Activated CD8-positive, alpha-beta T cell treated with anti-CD3 and anti-CD28 coated beads for 36 hours (primary cell): ENCODE measurements around the gene ATP5PD. TPM values are rescaled to one million over a fixed set of nuclear protein-coding genes. Genes with fewer than 3 reads are reported as not detected.
"Not testable (repeated sequence)": the region's sequence is repeated elsewhere in the genome, so short reads cannot be mapped to it uniquely, and the experiment has no call there.

Source experiments
- ATAC-seq: fragments of 200-7000 bp; cut with Tn5 transposase; one replicate; pipeline ENCODE4 v1.10.0; 2021; ENCODE audit warnings: mild to moderate bottlenecking, moderate library complexity
- CTCF ChIA-PET: fragments of 350-600 bp; sonication (Branson Sonifier 250); formaldehyde crosslinking; loops from one replicate; lab custom pipeline; 2021; ENCODE audit warnings: antibody characterized with exemption; lab: Charles Lee
- POLR2A ChIA-PET: fragments of 350-600 bp; sonication (Branson Sonifier 250); formaldehyde crosslinking; loops from one replicate; lab custom pipeline; 2021; ENCODE audit warnings: antibody characterized with exemption; lab: Charles Lee
- DNase-seq: peaks from one replicate; pipeline ENCODE4 v3.0.0-alpha.2; 2020
- H3K27ac Mint-ChIP-seq: one replicate; pipeline ENCODE4 v1.8.0; 2021; ENCODE audit warnings: mild to moderate bottlenecking, mixed read lengths
- H3K27me3 Mint-ChIP-seq: one replicate; pipeline ENCODE4 v1.8.0; 2021; ENCODE audit warnings: mixed read lengths
- H3K36me3 Mint-ChIP-seq: one replicate; pipeline ENCODE4 v1.8.0; 2021; ENCODE audit warnings: low read depth, mixed read lengths
- H3K4me1 Mint-ChIP-seq: one replicate; pipeline ENCODE4 v1.8.0; 2021; ENCODE audit warnings: low read depth, mixed read lengths
- H3K4me3 Mint-ChIP-seq: one replicate; pipeline ENCODE4 v1.8.0; 2021; ENCODE audit warnings: mild to moderate bottlenecking, moderate library complexity, mixed read lengths
- H3K9me3 Mint-ChIP-seq: one replicate; pipeline ENCODE4 v1.8.0; 2021; ENCODE audit warnings: mixed read lengths
- intact Hi-C: fragments of 100-400 bp; cut with micrococcal nuclease; formaldehyde crosslinking; loops from one replicate; pipeline ENCODE4 v1.10.0; 2022
- total RNA-seq, 2 experiments: library from RNA; stranded (reverse); gene quantifications; one replicate each; pipeline ENCODE4 v1.2.3, GENCODE V29; 2021
- TF ChIP-seq, protein P1 (sequence below): fragments of 200-600 bp; IDR thresholded peaks from one replicate; pipeline ENCODE4 v1.8.0; 2022; ENCODE audit warnings: antibody characterized with exemption, mild to moderate bottlenecking

The ATP5PD gene
- total RNA-seq, 2 experiments from 2014 or later = 177 to 183 TPM

DNA sequence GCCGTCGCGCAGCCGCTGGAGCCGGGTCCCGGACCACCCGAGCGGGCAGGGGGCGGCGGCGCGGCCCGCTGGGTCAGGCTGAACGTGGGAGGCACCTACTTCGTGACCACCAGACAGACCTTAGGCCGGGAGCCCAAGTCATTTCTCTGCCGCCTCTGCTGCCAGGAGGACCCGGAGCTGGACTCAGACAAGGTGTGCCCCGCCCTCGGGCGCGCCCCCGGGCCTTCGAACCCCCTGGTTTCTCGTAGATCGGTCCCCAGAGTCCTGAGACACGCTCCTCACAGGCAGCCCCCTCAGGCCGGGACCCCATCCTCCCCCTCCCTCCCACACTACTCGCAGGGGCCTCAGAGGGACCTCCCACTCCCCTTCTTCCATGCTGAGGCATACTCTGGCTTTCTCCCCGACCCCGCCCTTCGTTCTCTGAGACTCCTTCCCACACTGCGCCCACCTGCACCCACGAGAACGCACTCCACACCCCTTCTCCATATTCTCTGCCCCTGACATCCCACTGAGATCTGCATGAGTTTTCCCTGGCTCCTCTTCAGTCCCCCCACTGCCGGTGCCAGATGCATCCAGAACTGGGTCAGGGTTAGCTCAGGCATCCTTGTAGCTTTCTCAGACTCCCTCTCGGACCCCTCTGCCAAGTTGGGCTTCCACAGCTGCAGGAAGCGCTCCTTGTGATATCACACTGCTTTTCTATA is 779 bp upstream of the ATP5PD start:
- Mint-ChIP-seq H3K36me3 (peaks cover 6% of the 10 kb centered on the region), H3K27me3 (no peaks in the 10 kb centered on the region), H3K4me3 (peak overlapping the region; percentile 98), H3K9me3 (no peaks in the 10 kb centered on the region), H3K27ac (peak overlapping the region; percentile 90), H3K4me1 (peaks cover 40% of the 10 kb centered on the region)
- ChIA-PET CTCF (interaction anchor here (1.3 to 2.0 kb wide), 2 partner anchors 12 to 67 kb away, joined by 5 to 10 read pairs; no protein-coding TSS in a partner anchor), POLR2A (interaction anchor here (1.0 to 2.1 kb wide), 8 partner anchors 9 to 98 kb away, joined by 3 to 14 read pairs (median 4); partner anchors contain the start of gene ARMC7)
- TF ChIP-seq, protein P1, sequence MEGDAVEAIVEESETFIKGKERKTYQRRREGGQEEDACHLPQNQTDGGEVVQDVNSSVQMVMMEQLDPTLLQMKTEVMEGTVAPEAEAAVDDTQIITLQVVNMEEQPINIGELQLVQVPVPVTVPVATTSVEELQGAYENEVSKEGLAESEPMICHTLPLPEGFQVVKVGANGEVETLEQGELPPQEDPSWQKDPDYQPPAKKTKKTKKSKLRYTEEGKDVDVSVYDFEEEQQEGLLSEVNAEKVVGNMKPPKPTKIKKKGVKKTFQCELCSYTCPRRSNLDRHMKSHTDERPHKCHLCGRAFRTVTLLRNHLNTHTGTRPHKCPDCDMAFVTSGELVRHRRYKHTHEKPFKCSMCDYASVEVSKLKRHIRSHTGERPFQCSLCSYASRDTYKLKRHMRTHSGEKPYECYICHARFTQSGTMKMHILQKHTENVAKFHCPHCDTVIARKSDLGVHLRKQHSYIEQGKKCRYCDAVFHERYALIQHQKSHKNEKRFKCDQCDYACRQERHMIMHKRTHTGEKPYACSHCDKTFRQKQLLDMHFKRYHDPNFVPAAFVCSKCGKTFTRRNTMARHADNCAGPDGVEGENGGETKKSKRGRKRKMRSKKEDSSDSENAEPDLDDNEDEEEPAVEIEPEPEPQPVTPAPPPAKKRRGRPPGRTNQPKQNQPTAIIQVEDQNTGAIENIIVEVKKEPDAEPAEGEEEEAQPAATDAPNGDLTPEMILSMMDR = no peak
- DNase-seq = peak; percentile 54
- no peak for ATAC-seq
- intact Hi-C loops = no loop called here

DNA sequence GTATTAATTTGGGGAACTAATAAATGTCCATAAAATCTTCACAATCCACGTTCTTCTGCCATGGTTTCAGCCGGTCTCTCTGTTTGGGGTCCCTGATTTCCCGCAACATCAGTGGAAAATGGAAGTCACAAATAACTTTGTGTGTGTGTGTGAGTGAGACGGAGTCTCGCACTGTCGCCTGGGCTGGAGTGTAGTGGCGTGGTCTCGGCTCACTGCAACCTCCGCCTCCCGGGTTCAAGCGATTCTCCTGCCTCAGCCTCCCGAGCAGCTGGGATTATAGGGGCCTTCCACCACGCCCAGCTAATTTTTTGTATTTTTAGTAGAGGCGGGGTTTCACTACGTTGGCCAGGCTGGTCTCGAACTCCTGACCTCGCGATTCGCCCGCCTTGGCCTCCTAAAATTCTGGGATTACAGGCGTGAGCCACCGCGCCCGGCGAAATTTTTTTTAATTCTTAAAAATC is 793 bp downstream of the ATP5PD start:
- Mint-ChIP-seq H3K27ac (peak overlapping the region; percentile 92), H3K4me1 (peaks cover 40% of the 10 kb centered on the region), H3K4me3 (peak overlapping the region; percentile 98)
- H3K9me3 Mint-ChIP-seq, H3K36me3 Mint-ChIP-seq, ATAC-seq, H3K27me3 Mint-ChIP-seq, DNase-seq, intact Hi-C loops: not testable (repeated sequence)
- ChIA-PET POLR2A (interaction anchor here (0.6 to 2.1 kb wide), 4 partner anchors 11 to 99 kb away, joined by 3 to 14 read pairs (median 5); partner anchors contain the start of gene MRPL58), CTCF (interaction anchor here (0.5 to 1.2 kb wide), 4 partner anchors 34 to 184 kb away, joined by 3 to 4 read pairs (median 3); partner anchors contain the start of gene MRPL58)

DNA sequence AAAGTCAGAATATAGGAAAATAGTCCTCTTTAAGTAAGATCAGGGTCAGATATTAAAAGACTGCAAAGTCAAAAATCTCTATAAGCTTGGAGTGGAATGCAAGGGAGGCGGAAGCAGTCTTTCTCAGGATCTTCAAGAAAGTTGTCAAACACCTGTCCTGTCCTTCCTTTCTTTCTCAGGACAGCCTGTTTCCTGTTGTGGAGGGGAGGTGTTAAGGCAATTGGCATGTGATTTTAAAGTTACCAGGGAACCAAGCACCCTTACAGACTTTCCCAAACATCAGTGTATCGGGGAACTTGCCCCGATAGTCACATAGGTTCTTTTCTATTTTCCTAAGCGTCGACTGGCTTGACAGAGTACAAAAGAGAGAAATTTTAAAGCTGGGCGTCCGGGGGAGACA is 2.1 kb downstream of the ATP5PD start:
- Mint-ChIP-seq H3K9me3 (no peaks in the 10 kb centered on the region), H3K27me3 (no peaks in the 10 kb centered on the region), H3K27ac (no peak overlapping the region), H3K36me3 (peaks cover 15% of the 10 kb centered on the region), H3K4me1 (peaks cover 39% of the 10 kb centered on the region), H3K4me3 (peak overlapping the region; percentile 34)
- no peak for ATAC-seq
- ChIA-PET POLR2A (no interaction called here), CTCF (interaction anchor here (1.3 kb wide), 1 partner anchor 65 kb away, joined by 3 read pairs; no protein-coding TSS in a partner anchor)
- TF ChIP-seq, protein P1 = no peak
- intact Hi-C loops = no loop called here
- no peak for DNase-seq

DNA sequence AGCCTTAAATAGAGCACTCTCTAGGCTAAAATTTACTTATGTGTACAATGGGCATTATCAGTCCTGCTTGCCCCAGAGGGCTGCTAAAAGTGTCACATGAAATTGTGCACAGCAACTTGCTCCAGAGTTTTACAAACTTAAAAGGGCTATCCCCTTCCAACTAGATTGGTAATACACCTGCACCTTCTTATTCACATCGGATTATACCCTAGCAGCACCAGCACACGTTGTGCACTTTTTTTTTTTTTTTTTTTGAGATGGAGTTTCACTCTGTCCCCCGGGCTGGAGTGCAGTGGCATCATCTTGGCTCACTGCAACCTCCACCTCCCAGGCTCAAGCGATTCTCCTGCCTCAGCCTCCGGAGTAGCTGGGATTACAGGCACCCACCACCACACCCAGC is 3.0 kb downstream of the ATP5PD start:
- H3K4me3 Mint-ChIP-seq, intact Hi-C loops, H3K27me3 Mint-ChIP-seq, ATAC-seq, H3K9me3 Mint-ChIP-seq, H3K27ac Mint-ChIP-seq, DNase-seq: not testable (repeated sequence)
- Mint-ChIP-seq H3K36me3 (peaks cover 19% of the 10 kb centered on the region), H3K4me1 (peaks cover 36% of the 10 kb centered on the region)
- CTCF ChIA-PET = interaction anchor here (1.3 kb wide), 1 partner anchor 66 kb away, joined by 3 read pairs; no protein-coding TSS in a partner anchor
- POLR2A ChIA-PET = interaction anchor here (1.0 kb wide), 1 partner anchor 9 kb away, joined by 5 read pairs; no protein-coding TSS in a partner anchor

DNA sequence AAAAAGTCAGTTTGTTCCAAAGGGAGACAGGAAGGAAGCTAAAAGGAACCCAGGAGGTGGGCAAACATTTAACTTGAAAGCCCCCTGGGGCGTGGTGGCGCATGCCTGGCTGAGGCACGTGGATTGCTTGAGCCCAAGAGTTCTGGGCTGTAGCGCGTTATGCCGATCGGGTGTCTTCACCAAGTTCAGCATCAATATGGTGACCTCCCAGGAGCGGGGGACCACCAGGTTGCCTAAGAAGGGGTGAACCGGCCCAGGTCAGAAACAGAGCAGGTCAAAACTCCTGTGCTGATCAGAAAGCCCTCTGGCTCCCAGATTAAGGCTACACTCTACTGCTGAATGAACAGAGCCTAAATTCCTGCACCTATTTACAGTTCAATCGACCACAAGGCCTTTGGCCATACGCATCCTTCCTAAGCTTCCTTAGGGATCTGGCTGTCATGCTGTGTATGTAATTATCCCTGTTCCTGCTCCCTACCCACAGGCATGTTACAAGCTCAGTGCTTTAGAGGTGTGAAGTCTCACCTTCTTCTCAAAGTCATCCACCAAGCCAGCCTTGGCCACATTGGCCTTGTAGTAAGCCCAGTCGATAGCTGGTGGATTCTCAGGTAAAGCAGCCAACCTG is 5.0 kb downstream of the ATP5PD start:
- H3K36me3 Mint-ChIP-seq = peaks cover 25% of the 10 kb centered on the region
- ChIA-PET CTCF (interaction anchor here (1.1 to 2.3 kb wide), 4 partner anchors 18 to 72 kb away, joined by 3 to 7 read pairs (median 6); partner anchors contain the start of gene MRPL58), POLR2A (no interaction called here)
- H3K9me3 Mint-ChIP-seq = no peaks in the 10 kb centered on the region
- intact Hi-C loops = no loop called here
- no peak for DNase-seq
- no peak for ATAC-seq
- H3K27me3 Mint-ChIP-seq = no peaks in the 10 kb centered on the region
- H3K4me1 Mint-ChIP-seq = peaks cover 27% of the 10 kb centered on the region
- no peak overlapping the region for H3K4me3 Mint-ChIP-seq
- no peak overlapping the region for H3K27ac Mint-ChIP-seq
- TF ChIP-seq, protein P1 = no peak
